Tibial nerve (tissue), 4 donors: ENCODE data around the gene DOC2B.
"Not testable (repeated sequence)": the region's sequence is repeated elsewhere in the genome, so short reads cannot be mapped to it uniquely, and the experiment has no call there.

Source experiments
- CTCF ChIP-seq, 5 experiments: fragments of 200-600 bp in 3 of 5; fragments of 450-650 bp in 2 of 5; sonication (generic) in 3 of 5; IDR thresholded peaks; one replicate each; pipeline ENCODE4 v1.5.1; 2016 to 2019; ENCODE audit warnings: antibody characterized with exemption in 5 of 5, mild to moderate bottlenecking in 3 of 5, moderate library complexity in 2 of 5
- EP300 ChIP-seq, 2 donors: sonication (generic); formaldehyde crosslinking; IDR thresholded peaks; one replicate each; pipeline ENCODE4 v1.6.1; 2017; ENCODE audit warnings: antibody characterized with exemption in 2 of 2, mild to moderate bottlenecking in 1 of 2

GRCh38 chr17:215563-216478 is 34.4 kb upstream of the DOC2B start:
- TF ChIP-seq CTCF, EP300 (IDR thresholded peaks at IDR 0.05): not testable (repeated sequence)
